ENCODE measurements around the gene CGNL1.

Gene CGNL1

GRCh38 chr15:57563416-57563815, 187.1 kb downstream of the CGNL1 start:
- DNase-seq (ENCODE audit: low read depth in 2 of 2, low spot score in 1 of 2): no peak

GRCh38 chr15:57565311-57565710, 189.0 kb downstream of the CGNL1 start:
- no peak for DNase-seq (ENCODE audit: low read depth in 2 of 2, low spot score in 1 of 2)

- DNase-seq (ENCODE audit: low read depth in 2 of 2, low spot score in 1 of 2): no peak
Measured at GRCh38 chr15:57566834-57567233, 190.5 kb downstream of the CGNL1 start.

- no peak for DNase-seq (ENCODE audit: low read depth in 2 of 2, low spot score in 1 of 2)
Measured at GRCh38 chr15:57567891-57568290, 191.6 kb downstream of the CGNL1 start.

DNA sequence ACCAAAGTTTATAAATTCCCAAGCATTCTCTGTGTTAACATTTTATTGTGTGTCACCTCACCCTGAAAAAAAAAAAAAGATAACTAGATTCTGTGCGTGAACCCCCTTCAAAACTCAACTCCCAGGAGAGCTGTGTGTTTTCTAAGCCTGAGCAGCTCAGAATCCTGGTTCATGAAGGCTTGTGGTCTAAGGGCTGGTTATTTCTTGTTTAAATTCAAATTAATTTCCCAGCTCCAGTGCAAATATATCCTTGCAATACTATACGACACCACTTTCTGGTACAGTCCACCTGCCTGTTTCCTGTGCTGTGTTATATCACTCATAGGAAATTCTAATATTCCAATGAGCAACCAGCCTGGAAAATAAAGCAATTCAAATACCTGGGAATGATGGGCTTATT, 192.0 kb downstream of the CGNL1 start:
- no peak for DNase-seq (ENCODE audit: low read depth in 2 of 2, low spot score in 1 of 2)

GRCh38 chr15:57570340-57570739, 194.0 kb downstream of the CGNL1 start:
- DNase-seq (ENCODE audit: low read depth in 2 of 2, low spot score in 1 of 2): no peak

DNA sequence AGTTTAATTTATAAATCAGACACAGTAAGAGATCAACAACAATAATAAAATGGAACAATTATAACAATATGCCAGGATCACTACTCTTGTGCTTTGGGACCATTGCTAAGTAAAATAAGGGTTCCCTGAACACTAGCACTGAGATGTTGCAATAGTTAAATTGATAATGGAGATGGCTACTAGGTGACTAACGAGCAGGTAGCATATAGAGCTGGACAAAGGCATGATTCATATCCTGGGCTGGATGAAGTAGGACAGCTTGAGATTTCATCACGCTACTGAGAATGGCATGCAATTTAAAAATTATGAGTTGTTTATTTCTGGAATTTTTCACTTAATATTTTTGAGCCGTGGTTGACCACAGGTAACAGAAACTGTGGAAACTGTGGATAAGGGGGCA, 194.7 kb downstream of the CGNL1 start:
- no peak for DNase-seq (ENCODE audit: low read depth in 2 of 2, low spot score in 1 of 2)

GRCh38 chr15:57571725-57572124, 195.4 kb downstream of the CGNL1 start:
- DNase-seq (ENCODE audit: low read depth in 2 of 2, low spot score in 1 of 2): no peak

DNA sequence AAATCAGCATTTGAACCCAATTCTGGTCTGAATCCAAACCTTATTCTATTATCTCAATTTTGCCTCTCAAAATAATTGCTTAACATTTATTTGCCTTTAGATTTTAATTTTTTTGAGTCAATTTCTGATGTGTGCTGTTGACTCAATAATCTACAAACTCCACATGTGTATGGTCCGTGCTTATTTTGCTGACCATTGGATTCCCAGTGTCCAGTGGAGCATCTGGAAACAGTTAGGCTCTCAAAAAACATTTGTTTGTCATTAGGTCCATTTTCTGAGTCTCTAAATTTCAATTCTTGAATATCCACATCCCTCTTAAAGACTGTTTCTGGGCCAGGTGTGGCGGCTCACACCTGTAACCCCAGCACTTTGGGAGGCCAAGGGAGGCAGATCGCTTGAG, 196.2 kb downstream of the CGNL1 start:
- DNase-seq (ENCODE audit: low read depth in 2 of 2, low spot score in 1 of 2): no peak

DNA sequence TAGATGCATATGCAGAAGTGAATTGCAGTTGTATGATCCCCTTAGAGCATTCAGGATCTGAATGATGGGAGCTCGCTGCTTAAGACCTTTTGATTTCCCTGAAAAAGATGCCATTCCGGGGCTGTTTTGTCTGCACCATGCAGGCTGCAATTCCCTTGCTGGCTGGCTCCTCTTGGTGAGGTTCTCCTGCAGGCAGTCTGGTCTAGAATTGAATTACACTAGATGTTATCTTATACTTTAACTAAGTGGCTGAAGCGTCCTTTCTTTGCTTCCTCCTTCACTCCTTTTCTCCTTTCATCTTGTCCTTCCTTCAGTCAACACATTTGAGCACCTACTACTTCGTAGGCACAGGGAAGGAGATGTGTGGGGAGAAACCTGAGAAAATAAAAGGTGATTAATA, 196.8 kb downstream of the CGNL1 start:
- DNase-seq (ENCODE audit: low read depth in 2 of 2, low spot score in 1 of 2): no peak

DNA sequence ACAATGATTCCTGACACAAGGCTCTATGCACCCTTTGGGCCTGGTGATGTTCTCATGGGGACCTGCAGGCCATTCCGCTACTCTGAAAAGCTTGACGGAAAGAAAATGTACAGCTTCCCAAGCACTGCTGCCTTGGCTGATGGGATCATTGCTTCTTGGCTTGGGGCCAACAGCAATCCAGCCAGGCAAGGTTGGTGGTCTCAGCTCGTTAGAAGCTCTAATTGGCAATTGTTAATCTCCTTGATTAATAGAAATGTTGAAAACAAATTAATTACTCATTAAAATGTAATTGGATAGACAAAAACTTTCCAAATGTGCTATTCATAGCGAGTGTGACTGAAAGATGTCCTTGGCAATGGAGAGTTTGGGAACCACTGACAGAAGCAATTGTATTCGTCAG, 199.1 kb downstream of the CGNL1 start:
- no peak for DNase-seq (ENCODE audit: low read depth in 2 of 2, low spot score in 1 of 2)

DNA sequence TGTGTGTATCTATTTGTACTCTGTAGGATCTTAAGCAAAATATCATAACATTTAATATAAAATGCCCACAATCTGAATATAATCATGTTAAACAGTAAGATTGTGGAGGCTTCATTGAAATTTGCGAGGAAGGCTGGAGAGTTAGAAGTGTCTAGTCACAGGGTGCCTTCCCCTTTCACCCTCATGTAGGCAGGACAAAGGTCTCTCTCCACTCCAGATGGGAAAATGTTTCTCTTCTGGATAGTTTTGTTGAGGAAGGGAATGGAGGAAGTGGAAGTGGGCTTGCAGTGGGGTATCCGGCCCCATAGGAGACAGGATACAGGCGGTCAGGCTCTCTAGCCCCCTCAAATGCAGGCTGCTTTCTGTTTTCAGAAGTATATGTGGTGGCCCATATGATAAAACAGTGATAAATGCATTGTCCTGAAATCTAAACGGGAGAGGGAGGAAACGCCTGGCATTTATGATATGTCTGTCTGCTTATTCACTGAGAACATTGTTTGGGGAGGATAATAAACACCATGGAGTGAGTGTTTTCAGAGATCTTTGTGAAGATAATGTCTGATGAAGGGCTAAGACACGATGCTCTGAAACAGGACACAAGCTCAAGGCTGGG, 202.1 kb downstream of the CGNL1 start:
- no peak for DNase-seq (ENCODE audit: low read depth in 2 of 2, low spot score in 1 of 2)

GRCh38 chr15:57580428-57580827, 204.1 kb downstream of the CGNL1 start:
- DNase-seq (ENCODE audit: low read depth in 2 of 2, low spot score in 1 of 2): no peak

GRCh38 chr15:57580866-57581265, 204.6 kb downstream of the CGNL1 start:
- no peak for DNase-seq (ENCODE audit: low read depth in 2 of 2, low spot score in 1 of 2)

- DNase-seq (ENCODE audit: low read depth in 2 of 2, low spot score in 1 of 2): no peak
Measured at GRCh38 chr15:57582090-57582489, 205.8 kb downstream of the CGNL1 start.

DNA sequence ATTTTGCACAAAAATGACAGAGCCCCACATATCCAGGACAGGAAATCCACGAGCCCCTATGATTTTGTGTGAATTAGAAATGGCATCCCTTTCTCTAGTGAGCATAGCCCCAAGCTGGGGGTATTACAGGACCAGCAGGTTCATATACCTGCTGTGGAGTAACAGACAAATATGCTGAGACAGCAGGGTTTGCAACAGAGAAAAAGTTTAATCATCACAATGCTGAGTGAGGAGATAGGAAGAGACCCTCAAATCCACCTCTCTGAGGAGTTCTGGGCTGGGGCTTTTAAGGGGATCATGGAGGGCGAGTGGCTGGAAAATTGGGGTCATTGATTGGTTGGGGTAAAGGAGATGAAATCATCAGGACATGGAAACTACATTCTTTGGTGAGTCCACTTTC, 207.0 kb downstream of the CGNL1 start:
- DNase-seq (ENCODE audit: low read depth in 2 of 2, low spot score in 1 of 2): no peak

GRCh38 chr15:57583720-57584119, 207.4 kb downstream of the CGNL1 start:
- DNase-seq (ENCODE audit: low read depth in 2 of 2, low spot score in 1 of 2): no peak

DNA sequence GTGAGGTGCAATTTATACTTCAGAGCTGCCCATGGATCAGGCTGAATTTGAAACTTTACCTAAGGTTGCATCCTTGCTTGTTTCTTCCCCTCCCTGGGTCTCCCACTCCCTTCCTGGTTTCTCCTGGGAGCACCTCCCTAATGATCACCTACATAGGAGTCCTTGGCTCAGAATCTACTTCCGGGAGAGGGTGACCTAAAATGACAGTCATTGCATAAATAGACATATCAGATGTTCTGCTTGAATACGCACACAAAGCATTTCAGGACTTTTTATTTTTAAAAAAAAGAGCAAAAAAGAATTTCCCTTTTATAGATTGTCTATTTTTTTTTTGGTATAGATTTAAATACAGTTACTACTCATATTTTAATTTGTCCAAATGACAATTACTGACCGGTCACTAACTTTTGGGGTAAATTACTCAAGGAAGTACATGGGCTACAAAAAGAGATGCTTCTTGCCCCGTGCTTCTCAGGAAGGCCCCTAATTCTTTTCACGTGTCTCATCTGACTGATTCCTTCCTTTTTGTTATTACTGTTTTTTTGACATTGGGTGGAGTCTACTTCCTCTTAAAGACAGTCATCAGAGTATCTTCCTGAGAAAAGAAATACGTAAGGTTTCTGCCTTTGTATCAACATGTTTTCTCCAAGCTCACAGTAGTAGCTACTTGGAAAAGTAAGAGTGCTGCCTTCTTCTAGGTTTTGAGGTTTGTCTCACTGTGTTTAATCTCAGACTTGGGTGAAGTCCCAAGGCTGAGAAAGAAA, 210.5 kb downstream of the CGNL1 start:
- no peak for DNase-seq (ENCODE audit: low read depth in 2 of 2, low spot score in 1 of 2)

GRCh38 chr15:57589281-57589680, 213.0 kb downstream of the CGNL1 start:
- no peak for DNase-seq (ENCODE audit: low read depth in 2 of 2, low spot score in 1 of 2)

DNA sequence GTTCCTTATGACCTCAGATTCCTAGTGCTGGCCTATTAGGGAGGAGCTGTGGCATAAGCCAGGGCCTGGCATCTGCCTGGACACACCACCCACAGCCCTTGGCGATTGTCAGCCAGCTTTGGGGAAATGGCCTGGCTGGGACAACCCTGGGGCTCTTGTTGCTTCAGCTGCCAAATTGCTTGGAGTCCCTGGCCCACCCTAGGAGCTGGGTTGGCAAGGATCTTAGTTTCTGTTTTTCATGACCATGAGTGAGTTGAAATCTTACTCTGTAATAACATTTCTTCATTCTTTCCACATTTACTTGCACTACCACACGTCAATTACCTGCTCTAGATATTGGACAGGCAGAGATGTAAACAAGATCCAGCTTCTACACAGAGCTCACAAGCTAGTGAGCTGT, 213.4 kb downstream of the CGNL1 start:
- DNase-seq (ENCODE audit: low read depth in 2 of 2, low spot score in 1 of 2): no peak

DNA sequence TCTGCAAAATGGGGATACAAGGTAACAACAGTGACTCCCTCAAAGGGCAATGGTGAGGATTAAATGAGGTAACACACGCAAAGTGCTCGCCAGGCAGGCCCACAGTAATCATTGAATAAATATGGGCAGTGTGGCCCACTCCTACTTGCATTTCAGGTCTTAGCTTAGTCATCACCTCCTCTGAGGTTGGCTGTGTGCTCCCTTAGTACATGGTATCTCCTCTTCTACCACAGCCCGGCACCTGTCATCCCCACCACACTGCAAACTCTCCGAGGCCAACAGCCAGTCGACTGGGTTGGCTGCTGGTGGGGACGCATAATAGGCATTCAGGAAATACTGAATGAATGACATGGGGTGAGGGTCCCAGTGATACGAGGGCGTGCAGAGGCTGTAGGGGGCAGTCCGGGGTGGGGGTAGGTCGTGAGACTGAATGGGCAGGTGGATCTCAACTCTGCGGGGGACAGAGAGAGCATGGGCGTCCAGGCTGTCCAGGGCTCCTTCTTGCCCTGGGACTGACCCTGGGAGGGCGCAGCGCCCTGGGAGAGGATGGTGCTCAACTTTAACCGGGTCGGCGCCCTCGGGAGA, 215.0 kb downstream of the CGNL1 start:
- no peak for DNase-seq (ENCODE audit: low read depth in 2 of 2, low spot score in 1 of 2)

GRCh38 chr15:57591822-57592367, 215.6 kb downstream of the CGNL1 start, which contains the start of gene MYZAP:
Gene MYZAP (plus strand): TSS chr15:57591904. CDS start chr15:57592035, 131 bp downstream.
- DNase-seq (ENCODE audit: low read depth in 2 of 2, low spot score in 1 of 2): no peak
